ENCODE data around the gene PDX1. TPM values are rescaled to one million over a fixed set of nuclear protein-coding genes. Genes with fewer than 3 reads are reported as not detected.

PDX1 gene
- total RNA-seq, 1 experiment from 2014 or later, result 1.7 TPM

- H3K4me3 ChIP-seq (replicated peaks in 1 of 2; ENCODE audit: low read depth in 1 of 2, low read length in 2 of 2), result peak within 1 kb of the TSS; percentile 81 to 84
- no peaks in the 10 kb centered on the region for H3K9me3 ChIP-seq (ENCODE audit: control insufficient read depth in 1 of 2, insufficient read depth in 1 of 2, low read depth in 1 of 2, low read length in 2 of 2)
- BruUV-seq (replicated peaks), result no TSS peak
- H3K79me2 ChIP-seq (ENCODE audit: insufficient read depth, low read length), result peaks cover 40% of the 10 kb centered on the region
- peak within 1 kb of the TSS; percentile 94 for H3K9ac ChIP-seq (ENCODE audit: low read length)
- peak within 1 kb of the TSS; percentile 83 for H3K27ac ChIP-seq (ENCODE audit: low read depth, low read length)
- peak within 1 kb of the TSS; percentile 43 for H2AFZ ChIP-seq (ENCODE audit: low read depth, low read length, poor library complexity, severe bottlenecking)
- H4K20me1 ChIP-seq (ENCODE audit: insufficient read depth), result no peaks in the 10 kb centered on the region
- no peaks in the 10 kb centered on the region for H3K9me2 ChIP-seq (ENCODE audit: insufficient read depth)
- peak within 1 kb of the TSS; percentile 97 for H3K4me2 ChIP-seq (ENCODE audit: low read length)
- no peaks in the 10 kb centered on the region for H3K36me3 ChIP-seq (ENCODE audit: control insufficient read depth in 1 of 2, insufficient read depth in 2 of 2, low read length in 2 of 2)
- POLR2A ChIA-PET, result interaction anchor here (1.0 to 1.9 kb wide), 3 partner anchors 13 to 586 kb away, joined by 3 to 5 read pairs (median 3); no protein-coding TSS in a partner anchor
- no peaks in the 10 kb centered on the region for H3K27me3 ChIP-seq (ENCODE audit: insufficient read depth, low read length)
- peak; percentile 84 for ATAC-seq
- TF ChIP-seq MAX (IDR thresholded peaks at IDR 0.05), result peak; percentile 25
- no peak for TF ChIP-seq SP1 (IDR thresholded peaks at IDR 0.05; ENCODE audit: low read depth)
- TF ChIP-seq POLR2AphosphoS5 (IDR thresholded peaks at IDR 0.05; ENCODE audit: low read depth, low read length), result peak; percentile 84
- no peak for TF ChIP-seq SRF (IDR thresholded peaks at IDR 0.05; ENCODE audit: low read depth)
- 0 out of 2 replicates have a peak, but pooled peaks have one; percentile 6 for TF ChIP-seq JUND (IDR thresholded peaks at IDR 0.05)
- TF ChIP-seq POLR2A (IDR thresholded peaks at IDR 0.05; ENCODE audit: borderline replicate concordance, extremely low read depth, insufficient read depth, insufficient read length), result peak; percentile 85
- peak; percentile 73; the same call in 1 of the 2 replicates for TF ChIP-seq SIN3A (IDR thresholded peaks at IDR 0.05; ENCODE audit: low read depth)
- TF ChIP-seq CBX3 (IDR thresholded peaks at IDR 0.05; ENCODE audit: low read depth), result 0 out of 2 replicates have a peak, but pooled peaks have one; percentile 54
- RAD21 ChIA-PET (ENCODE audit: low non-redundant PET in 1 of 2, low total read pairs in 2 of 2, uncharacterized antibody in 2 of 2, unreplicated experiment in 2 of 2), result no interaction called here
- H3K4me1 ChIP-seq (ENCODE audit: control insufficient read depth in 1 of 2, insufficient read depth in 2 of 2, low read length in 2 of 2), result peaks cover 6 to 20% of the 10 kb centered on the region in 2 experiments; a peak in 3 of 4 replicates
- CTCF ChIA-PET, result interaction anchor here (0.6 to 2.9 kb wide), 6 partner anchors 11 to 607 kb away, joined by 3 to 14 read pairs (median 4); no protein-coding TSS in a partner anchor
- intact Hi-C loops (cut with micrococcal nuclease), result loop anchor here (5.0 kb wide), 1 partner anchor 587 kb away; no protein-coding TSS in a partner anchor
- DNase-seq (ENCODE audit: low read depth, low spot score), result peak; percentile 55
These were observed 49.5 kb downstream of the PDX1 start, which contains the start of gene CDX2 for GRCh38 chr13:27969082-27969865. TSS of gene CDX2 (minus strand) at chr13:27969315. CDS start at chr13:27969006, 309 bp downstream.

DNA sequence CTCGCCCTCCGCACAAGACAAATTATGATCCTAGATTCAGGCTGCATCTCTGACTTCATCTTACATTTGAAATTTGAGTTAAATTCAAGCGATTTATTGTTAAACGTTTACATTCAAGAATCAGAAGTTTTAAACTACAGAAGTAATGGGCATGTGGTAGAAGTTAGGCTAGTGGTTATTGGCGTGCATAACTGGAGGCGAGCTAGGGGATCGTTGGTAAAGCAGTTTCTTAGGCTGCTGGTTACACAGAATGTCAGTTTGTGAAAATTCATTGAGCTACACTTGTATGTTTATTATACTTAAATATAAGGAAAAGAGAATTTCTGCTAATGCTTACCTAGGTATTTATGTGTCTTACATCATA lies 50.0 kb downstream of the PDX1 start:
- Histone ChIP-seq H3K4me3 (replicated peaks in 1 of 2; ENCODE audit: low read depth in 1 of 2, low read length in 2 of 2) (peak overlapping the region in 1 of 2 experiments; percentile 84; a peak in 2 of 4 replicates), H3K36me3 (ENCODE audit: control insufficient read depth in 1 of 2, insufficient read depth in 2 of 2, low read length in 2 of 2) (no peaks in the 10 kb centered on the region), H3K9me2 (ENCODE audit: insufficient read depth) (no peaks in the 10 kb centered on the region), H3K9me3 (ENCODE audit: control insufficient read depth in 1 of 2, insufficient read depth in 1 of 2, low read depth in 1 of 2, low read length in 2 of 2) (no peaks in the 10 kb centered on the region), H3K79me2 (ENCODE audit: insufficient read depth, low read length) (peaks cover 38% of the 10 kb centered on the region), H3K27me3 (ENCODE audit: insufficient read depth, low read length) (no peaks in the 10 kb centered on the region), H2AFZ (ENCODE audit: low read depth, low read length, poor library complexity, severe bottlenecking) (peak overlapping the region; percentile 43), H4K20me1 (ENCODE audit: insufficient read depth) (no peaks in the 10 kb centered on the region), H3K4me2 (ENCODE audit: low read length) (peak overlapping the region; percentile 97), H3K4me1 (ENCODE audit: control insufficient read depth in 1 of 2, insufficient read depth in 2 of 2, low read length in 2 of 2) (peaks cover 6 to 20% of the 10 kb centered on the region in 2 experiments; a peak in 3 of 4 replicates), H3K27ac (ENCODE audit: low read depth, low read length) (peak overlapping the region; percentile 83; the same call in 1 of the 2 replicates), H3K9ac (ENCODE audit: low read length) (peak overlapping the region; percentile 94)
- RAD21 ChIA-PET (ENCODE audit: low non-redundant PET in 1 of 2, low total read pairs in 2 of 2, uncharacterized antibody in 2 of 2, unreplicated experiment in 2 of 2), result no interaction called here
- no TSS peak for BruUV-seq (replicated peaks)
- intact Hi-C loops (cut with micrococcal nuclease), result loop anchor here (5.0 kb wide), 1 partner anchor 588 kb away; no protein-coding TSS in a partner anchor
- DNase-seq (ENCODE audit: low read depth, low spot score) (no peak), ATAC-seq (no peak)
- TF ChIP-seq JUND (IDR thresholded peaks at IDR 0.05) (no peak), POLR2A (IDR thresholded peaks at IDR 0.05; ENCODE audit: borderline replicate concordance, extremely low read depth, insufficient read depth, insufficient read length) (no peak)
- POLR2A ChIA-PET, result interaction anchor here (1.0 to 1.9 kb wide), 2 partner anchors 14 to 16 kb away, joined by 3 to 5 read pairs; no protein-coding TSS in a partner anchor
- CTCF ChIA-PET, result interaction anchor here (0.6 to 2.9 kb wide), 5 partner anchors 11 to 606 kb away, joined by 3 to 14 read pairs (median 3); no protein-coding TSS in a partner anchor

Measured in HCT116 (cell line).